ENCODE data around the gene ADGRA1. TPM values are rescaled to one million over a fixed set of nuclear protein-coding genes. Genes with fewer than 3 reads are reported as not detected.

The ADGRA1 gene
- total RNA-seq, 2 experiments from 2014 or later = not detected

DNA sequence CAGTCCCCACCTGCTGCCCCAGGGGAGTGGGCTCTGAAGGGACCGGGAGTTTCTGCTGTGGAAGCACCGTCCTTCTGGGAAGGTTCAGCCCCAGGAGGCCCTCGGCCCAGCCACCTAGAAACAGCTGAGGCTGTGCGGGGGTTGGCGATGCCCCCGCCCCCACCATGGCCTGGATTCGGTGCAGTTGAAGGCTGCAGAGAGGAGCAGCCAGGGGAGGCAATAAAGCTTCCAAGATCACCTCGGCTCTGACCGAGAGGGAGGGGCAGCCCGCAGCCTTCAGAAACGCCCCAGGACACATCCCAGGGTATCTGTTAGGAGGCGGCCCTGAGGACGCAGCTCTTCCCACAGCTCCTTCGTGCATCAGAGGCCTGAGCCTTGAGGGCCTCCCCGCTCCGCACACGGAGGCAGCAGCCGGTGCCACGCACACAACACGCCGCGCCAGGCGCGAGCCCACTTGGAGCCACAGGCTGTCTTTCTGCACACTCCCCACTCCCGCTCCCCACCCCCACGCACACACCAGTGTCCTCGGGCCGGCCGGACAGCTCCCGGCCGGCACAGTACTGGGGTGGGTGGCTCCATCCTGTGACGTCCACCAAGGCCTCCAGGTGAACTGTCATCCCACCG lies 73.9 kb downstream of the ADGRA1 start:
- intact Hi-C loops (cut with micrococcal nuclease; ENCODE audit: unreplicated experiment) = no loop called here
- ChIA-PET POLR2A (interaction anchor here (0.6 kb wide), 1 partner anchor 178 kb away, joined by 8 read pairs; no protein-coding TSS in a partner anchor), CTCF (ENCODE audit: unreplicated experiment) (no interaction called here)
- Histone ChIP-seq H3K4me2 (ENCODE audit: low read length) (no peak overlapping the region), H3K27ac (ENCODE audit: low read depth, low read length, poor library complexity, severe bottlenecking) (no peak overlapping the region), H2AFZ (ENCODE audit: low read length) (no peak overlapping the region), H3K4me3 (ENCODE audit: low read depth, low read length, poor library complexity, severe bottlenecking) (no peak overlapping the region), H3K4me1 (ENCODE audit: insufficient read depth, low read length, poor library complexity, severe bottlenecking) (no peaks in the 10 kb centered on the region), H4K20me1 (ENCODE audit: insufficient read depth, low read length) (no peaks in the 10 kb centered on the region), H3K9me3 (ENCODE audit: low read length) (no peaks in the 10 kb centered on the region), H3K79me2 (ENCODE audit: insufficient read depth, low read depth, low read length) (no peaks in the 10 kb centered on the region), H3K36me3 (ENCODE audit: insufficient read depth, low read length) (no peaks in the 10 kb centered on the region), H3K9me2 (ENCODE audit: insufficient read depth, low read length) (no peaks in the 10 kb centered on the region)
- TF ChIP-seq, protein P1, sequence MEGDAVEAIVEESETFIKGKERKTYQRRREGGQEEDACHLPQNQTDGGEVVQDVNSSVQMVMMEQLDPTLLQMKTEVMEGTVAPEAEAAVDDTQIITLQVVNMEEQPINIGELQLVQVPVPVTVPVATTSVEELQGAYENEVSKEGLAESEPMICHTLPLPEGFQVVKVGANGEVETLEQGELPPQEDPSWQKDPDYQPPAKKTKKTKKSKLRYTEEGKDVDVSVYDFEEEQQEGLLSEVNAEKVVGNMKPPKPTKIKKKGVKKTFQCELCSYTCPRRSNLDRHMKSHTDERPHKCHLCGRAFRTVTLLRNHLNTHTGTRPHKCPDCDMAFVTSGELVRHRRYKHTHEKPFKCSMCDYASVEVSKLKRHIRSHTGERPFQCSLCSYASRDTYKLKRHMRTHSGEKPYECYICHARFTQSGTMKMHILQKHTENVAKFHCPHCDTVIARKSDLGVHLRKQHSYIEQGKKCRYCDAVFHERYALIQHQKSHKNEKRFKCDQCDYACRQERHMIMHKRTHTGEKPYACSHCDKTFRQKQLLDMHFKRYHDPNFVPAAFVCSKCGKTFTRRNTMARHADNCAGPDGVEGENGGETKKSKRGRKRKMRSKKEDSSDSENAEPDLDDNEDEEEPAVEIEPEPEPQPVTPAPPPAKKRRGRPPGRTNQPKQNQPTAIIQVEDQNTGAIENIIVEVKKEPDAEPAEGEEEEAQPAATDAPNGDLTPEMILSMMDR (conservative IDR thresholded peaks at IDR 0.05; ENCODE audit: low read length) = no peak
- TF ChIP-seq EZH2phosphoT487 (IDR thresholded peaks at IDR 0.05; ENCODE audit: borderline replicate concordance, low read depth, low read length) = no peak
- no TSS peak for BruUV-seq (replicated peaks)
- no peak for DNase-seq (ENCODE audit: low spot score)

DNA sequence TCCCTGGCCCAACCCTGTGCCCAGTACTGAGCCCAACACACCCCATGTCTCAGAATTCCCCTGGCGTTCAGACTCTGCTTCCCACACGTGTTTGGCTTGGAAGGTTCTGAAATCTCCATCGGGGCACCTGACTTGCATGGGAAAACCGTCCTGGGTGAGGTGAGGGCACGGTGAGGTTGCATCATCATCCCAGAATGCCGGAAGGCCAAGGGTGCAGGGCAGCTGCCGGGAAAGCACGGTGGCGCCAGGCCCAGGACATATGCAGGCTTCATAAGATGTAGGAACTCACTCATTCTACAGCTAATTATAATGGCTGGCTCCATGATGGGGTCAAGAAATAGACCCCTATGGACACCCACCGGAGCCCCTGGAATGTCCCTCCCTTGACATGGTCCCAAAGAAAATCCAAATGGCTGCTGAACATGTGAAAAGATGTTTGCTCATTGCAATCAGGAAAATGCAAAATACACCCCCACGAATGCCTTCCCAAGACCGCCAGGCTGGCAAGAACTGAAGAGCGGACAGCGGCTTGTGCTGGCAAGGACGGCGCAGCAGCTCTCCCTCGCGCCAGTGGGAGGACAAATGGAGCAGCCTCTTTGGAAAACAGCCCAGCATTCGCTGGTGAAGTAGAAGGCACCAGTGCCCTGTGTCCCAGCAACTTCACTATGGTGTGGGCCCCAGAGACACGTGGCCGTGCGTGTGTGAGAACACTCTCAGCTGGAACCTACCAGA lies 74.6 kb downstream of the ADGRA1 start:
- Histone ChIP-seq H3K4me1 (ENCODE audit: insufficient read depth, low read length, poor library complexity, severe bottlenecking) (no peaks in the 10 kb centered on the region), H3K27ac (ENCODE audit: low read depth, low read length, poor library complexity, severe bottlenecking) (no peak overlapping the region), H3K36me3 (ENCODE audit: insufficient read depth, low read length) (no peaks in the 10 kb centered on the region), H3K9me3 (ENCODE audit: low read length) (no peaks in the 10 kb centered on the region), H2AFZ (ENCODE audit: low read length) (no peak overlapping the region), H3K4me3 (ENCODE audit: low read depth, low read length, poor library complexity, severe bottlenecking) (no peak overlapping the region), H3K9me2 (ENCODE audit: insufficient read depth, low read length) (no peaks in the 10 kb centered on the region), H3K79me2 (ENCODE audit: insufficient read depth, low read depth, low read length) (no peaks in the 10 kb centered on the region), H3K4me2 (ENCODE audit: low read length) (no peak overlapping the region), H4K20me1 (ENCODE audit: insufficient read depth, low read length) (no peaks in the 10 kb centered on the region)
- POLR2A ChIA-PET = no interaction called here
- TF ChIP-seq EZH2phosphoT487 (IDR thresholded peaks at IDR 0.05; ENCODE audit: borderline replicate concordance, low read depth, low read length) = no peak
- TF ChIP-seq, protein P1 (conservative IDR thresholded peaks at IDR 0.05; ENCODE audit: low read length) = no peak
- intact Hi-C loops (cut with micrococcal nuclease; ENCODE audit: unreplicated experiment) = no loop called here
- DNase-seq (ENCODE audit: low spot score) = no peak
- CTCF ChIA-PET (ENCODE audit: unreplicated experiment) = no interaction called here
- BruUV-seq (replicated peaks) = no TSS peak
